Activated CD8-positive, alpha-beta memory T cell treated with anti-CD3 and anti-CD28 coated beads for 24 hours (primary cell): Measurements from ENCODE around the gene GRM5.
"Not testable (repeated sequence)": the region's sequence is repeated elsewhere in the genome, so short reads cannot be mapped to it uniquely, and the experiment has no call there.

Experiments used
- DNase-seq: peaks from one replicate; pipeline ENCODE4 v3.0.0-alpha.2; 2020

GRM5 gene

DNA sequence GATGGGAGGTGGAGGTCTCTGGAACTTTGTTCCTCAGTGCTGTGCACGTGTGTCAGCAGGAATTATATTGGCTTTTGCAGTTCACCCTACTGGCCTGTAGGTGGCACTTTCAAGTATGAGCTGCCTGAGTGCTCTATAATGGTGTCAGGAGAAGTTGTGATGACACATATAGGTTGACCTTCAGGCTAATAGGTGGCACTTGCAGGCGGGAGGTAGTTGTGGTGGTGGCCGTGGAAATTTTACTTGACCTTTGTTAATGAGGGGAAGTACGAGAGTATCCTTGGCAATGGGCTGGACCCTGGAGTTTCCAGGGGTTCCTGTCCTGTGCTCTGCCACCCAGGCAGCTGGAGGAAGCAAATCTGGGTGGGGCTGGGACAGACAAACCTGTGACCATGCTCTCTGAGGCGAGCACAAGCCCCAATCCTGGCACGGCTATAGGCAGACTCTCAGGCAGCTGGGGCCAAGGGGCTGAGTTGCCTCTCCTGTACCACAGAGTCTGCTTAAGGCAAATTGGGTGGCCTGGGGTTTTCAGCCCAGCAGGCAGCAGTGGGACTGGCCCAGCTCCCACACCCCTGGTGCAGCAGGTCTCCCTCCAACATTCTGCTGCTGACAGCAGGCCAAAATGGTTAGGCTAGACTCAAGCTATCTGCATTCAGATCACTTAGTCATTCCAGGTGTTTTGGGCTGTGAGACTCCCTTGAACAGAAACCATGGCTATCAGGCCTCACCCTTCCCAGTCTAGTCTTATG, 580.7 kb downstream of the GRM5 start:
- DNase-seq, result peak; percentile 67

GRCh38 chr11:88482871-88483301, 582.9 kb downstream of the GRM5 start:
- DNase-seq, result no peak

DNA sequence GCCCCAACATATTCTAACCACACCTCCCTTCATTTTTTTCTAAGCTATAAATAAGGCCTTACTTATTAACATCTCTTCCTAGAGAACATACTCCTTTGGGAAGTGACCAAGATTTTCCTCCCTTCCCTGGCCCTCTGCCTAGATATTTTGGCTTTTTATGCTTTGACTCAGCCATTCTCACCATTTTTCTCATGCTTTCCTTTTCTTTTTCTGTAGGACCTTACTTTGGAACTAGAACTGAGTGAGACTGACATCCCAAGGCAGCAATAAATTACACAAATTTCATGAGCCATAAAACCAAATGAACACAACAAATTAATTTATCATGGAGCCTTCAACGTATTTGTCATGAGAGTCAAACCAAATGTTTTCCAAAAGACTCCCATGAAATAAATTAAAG, 585.6 kb downstream of the GRM5 start:
- no peak for DNase-seq

DNA sequence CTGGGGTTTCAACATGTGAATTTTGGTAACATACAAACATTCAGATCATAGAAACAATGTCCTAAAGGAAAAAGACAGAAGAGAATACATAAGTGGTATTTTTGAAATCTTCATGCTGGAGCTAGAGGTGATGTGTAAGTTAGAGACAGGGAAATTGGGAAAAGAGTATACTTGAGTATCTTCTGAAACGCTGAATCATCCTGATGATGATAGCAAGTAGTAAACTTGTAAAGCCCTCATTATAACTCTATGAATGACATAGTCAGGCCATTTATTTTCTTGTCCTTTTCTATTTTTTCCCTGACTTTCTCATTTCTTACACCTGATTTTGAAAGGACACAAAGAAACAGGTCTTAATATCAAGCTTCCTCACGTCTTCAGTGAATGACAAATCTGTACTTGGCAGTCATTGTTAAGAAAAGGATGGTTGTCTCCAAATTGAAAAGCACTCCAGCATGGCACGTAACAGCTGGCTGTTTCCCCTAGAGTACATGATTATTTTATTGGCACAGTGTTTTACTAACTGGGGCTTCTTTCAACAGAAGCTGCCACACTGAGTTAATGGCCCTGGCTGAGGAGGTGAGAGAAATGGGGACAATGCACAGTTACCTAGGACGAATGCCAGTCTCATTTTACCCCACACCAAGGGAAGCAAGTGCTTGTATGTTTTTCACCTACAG, 587.5 kb downstream of the GRM5 start:
- DNase-seq, result no peak

DNA sequence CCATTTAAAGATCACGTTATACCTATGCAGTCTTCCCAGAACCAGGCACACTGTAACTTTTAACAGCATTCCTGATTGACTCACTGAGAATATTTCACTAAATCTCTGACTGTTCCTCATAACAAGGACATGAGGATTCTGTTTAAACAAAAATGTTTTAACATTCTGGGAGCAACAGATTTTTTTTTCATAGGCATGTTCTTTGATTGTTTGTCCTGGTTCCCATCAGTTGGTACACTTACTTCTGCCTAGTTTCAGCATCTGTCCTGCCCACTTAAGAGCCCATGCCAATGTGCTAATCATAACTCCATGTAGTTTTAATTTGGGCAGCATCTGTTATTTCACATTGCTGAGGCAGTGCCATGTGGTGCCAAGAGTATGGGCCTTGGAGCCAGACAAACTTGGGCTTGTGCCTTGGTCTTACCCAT, 589.8 kb downstream of the GRM5 start:
- DNase-seq, result no peak

- DNase-seq, result no peak
Measured at GRCh38 chr11:88474655-88475054, 591.1 kb downstream of the GRM5 start.

DNA sequence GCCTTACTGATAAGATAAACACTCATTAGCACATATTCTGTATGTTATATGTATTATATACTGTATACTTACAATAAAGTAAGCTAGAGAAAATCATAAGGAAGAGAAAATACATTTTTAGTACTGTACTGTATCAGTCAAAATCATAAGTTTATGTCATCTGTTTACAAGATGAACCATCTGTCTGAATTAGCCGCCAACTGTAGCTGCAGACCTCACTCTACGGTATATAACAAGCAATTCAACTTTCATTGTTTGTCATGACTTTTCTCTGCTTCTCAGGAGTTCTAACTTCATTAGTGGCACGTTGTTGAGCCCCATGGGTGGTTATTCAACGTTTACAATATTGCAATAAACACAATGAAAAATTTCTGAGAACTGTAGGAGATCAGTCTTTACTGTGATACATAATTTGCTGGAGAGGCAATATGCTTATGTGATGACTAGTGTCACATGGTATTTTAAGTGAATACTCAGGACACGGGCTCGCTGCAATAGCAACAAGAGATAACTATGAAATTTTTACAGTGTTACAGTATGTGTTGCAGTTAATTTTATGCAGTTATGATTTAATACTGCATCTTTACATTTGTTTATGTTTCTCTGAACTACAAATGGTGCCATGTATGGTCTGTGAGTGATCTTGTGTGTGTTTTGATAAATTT, 596.1 kb downstream of the GRM5 start:
- no peak for DNase-seq

GRCh38 chr11:88464528-88464927, 601.3 kb downstream of the GRM5 start:
- DNase-seq, result no peak

DNA sequence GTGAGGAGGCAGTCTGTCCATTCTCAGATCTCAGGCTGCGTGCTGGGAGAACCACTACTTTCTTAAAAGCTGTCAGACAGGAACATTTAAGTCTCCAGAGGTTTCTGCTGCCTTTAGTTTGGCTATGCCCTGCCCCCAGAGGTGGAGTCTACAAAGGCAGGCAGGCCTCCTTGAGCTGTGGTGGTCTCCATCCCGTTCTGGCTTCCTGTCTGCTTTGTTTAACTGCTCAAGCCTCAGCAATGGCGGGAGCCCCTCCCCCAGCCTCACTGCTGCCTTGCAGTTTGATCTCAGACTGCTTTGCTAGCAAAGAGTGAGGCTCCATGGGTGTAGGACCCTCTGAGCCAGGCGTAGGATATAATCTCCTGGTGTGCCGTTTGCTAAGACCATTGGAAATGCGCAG, 602.5 kb downstream of the GRM5 start:
- not testable (repeated sequence) for DNase-seq

DNA sequence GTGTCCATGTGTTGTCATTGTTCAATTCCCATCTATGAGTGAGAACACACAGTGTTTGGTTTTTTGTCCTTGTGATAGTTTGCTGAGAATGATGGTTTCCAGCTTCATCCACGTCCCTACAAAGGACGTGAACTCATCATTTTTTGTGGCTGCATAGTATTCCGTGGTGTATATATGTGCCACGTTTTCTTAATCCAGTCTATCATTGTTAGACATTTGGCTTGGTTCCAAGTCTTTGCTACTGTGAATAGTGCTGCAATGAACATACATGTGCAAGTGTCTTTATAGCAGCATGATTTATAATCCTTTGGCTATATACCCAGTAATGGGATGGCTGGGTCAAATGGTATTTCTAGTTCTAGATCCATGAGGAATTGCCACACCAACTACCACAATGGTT, 607.7 kb downstream of the GRM5 start:
- DNase-seq, result not testable (repeated sequence)

- no peak for DNase-seq
Measured at GRCh38 chr11:88455974-88456373, 609.8 kb downstream of the GRM5 start.

- DNase-seq, result no peak
Measured at GRCh38 chr11:88454881-88455280, 610.9 kb downstream of the GRM5 start.
